ENCODE data around the gene LHPP. TPM values are rescaled to one million over a fixed set of nuclear protein-coding genes. Genes with fewer than 3 reads are reported as not detected.

Gene LHPP
- total and polyA plus RNA-seq, 10 of the 15 experiments (the other 5 are each of a cell fraction or from before 2014, with no cell fraction given) = 0.79 to 9.8 (median 6.7) TPM

GRCh38 chr10:124656541-124656940 is 194.9 kb downstream of the LHPP start:
- peaks cover 24% of the 10 kb centered on the region for H3K4me1 ChIP-seq (ENCODE audit: control insufficient read depth, insufficient read depth, low read length)
- peaks cover 6 to 9% of the 10 kb centered on the region in 2 experiments for H3K36me3 ChIP-seq (ENCODE audit: control insufficient read depth in 2 of 2, insufficient read depth in 2 of 2, low read length in 1 of 2)
- no peak overlapping the region for H3K9ac ChIP-seq (ENCODE audit: control insufficient read depth, insufficient read depth, low read length)
- ATAC-seq (no peak), DNase-seq (ENCODE audit: low read depth, low spot score) (no peak), FAIRE-seq (no peak)
- no peak overlapping the region for H2AFZ ChIP-seq (ENCODE audit: control insufficient read depth, low read depth, low read length)
- 88% methylated on average over 6 of the region's 6 CpGs for WGBS (ENCODE audit: insufficient coverage, insufficient replicate concordance, low lambda C conversion rate, missing lambda C conversion rate)
- BruUV-seq (replicated peaks) = no TSS peak
- CTCF ChIA-PET = interaction anchor here (1.2 kb wide), 1 partner anchor 84 kb away, joined by 6 read pairs; no protein-coding TSS in a partner anchor
- intact Hi-C loops (cut with micrococcal nuclease; ENCODE audit: unreplicated experiment) (no loop called here), in situ Hi-C loops (cut with MboI) (no loop called here)
- H3K27ac ChIP-seq (ENCODE audit: control insufficient read depth, insufficient read depth) = no peak overlapping the region
- H4K20me1 ChIP-seq (ENCODE audit: control insufficient read depth, insufficient read depth) = peaks cover 4% of the 10 kb centered on the region
- peaks cover 2% of the 10 kb centered on the region; the same call in 1 of the 2 replicates for H3K79me2 ChIP-seq (ENCODE audit: control insufficient read depth, insufficient read depth, low read length)
- no peak overlapping the region for H3K4me3 ChIP-seq
- no peak overlapping the region for H3K4me2 ChIP-seq (ENCODE audit: control insufficient read depth, insufficient read depth)
- RAD21 ChIA-PET (ENCODE audit: unreplicated experiment) = no interaction called here
- POLR2A ChIA-PET = no interaction called here
- TF ChIP-seq ESRRA (IDR thresholded peaks at IDR 0.05; ENCODE audit: low read length) = no peak
- no peak for TF ChIP-seq YBX1 (IDR thresholded peaks at IDR 0.05)
- TF ChIP-seq PRDM15 (CRISPR knock-in tag; IDR thresholded peaks at IDR 0.05) = no peak
- TF ChIP-seq SRF (IDR thresholded peaks at IDR 0.05; ENCODE audit: low read depth in 2 of 2, low read length in 2 of 2) = no peak
- TF ChIP-seq ZBTB4 (CRISPR knock-in tag; IDR thresholded peaks at IDR 0.05) = no peak
- no peak for TF ChIP-seq HCFC1 (IDR thresholded peaks at IDR 0.05; ENCODE audit: low read length)
- TF ChIP-seq GABPA (IDR thresholded peaks at IDR 0.05; ENCODE audit: low read depth) = no peak
- no peak for TF ChIP-seq MAX (IDR thresholded peaks at IDR 0.05; ENCODE audit: low read depth, low read length)
- TF ChIP-seq KLF5 (IDR thresholded peaks at IDR 0.05; ENCODE audit: partially characterized antibody) = no peak
- TF ChIP-seq TCF12 (IDR thresholded peaks at IDR 0.05; ENCODE audit: low read depth, low read length) = no peak
- no peak for TF ChIP-seq CBFB (IDR thresholded peaks at IDR 0.05; ENCODE audit: low read depth)
- no peak for TF ChIP-seq TAF1 (IDR thresholded peaks at IDR 0.05; ENCODE audit: borderline replicate concordance, low read depth, low read length)
- no peak for TF ChIP-seq JUNB (IDR thresholded peaks at IDR 0.05)
- no peak for TF ChIP-seq USF1 (IDR thresholded peaks at IDR 0.05; ENCODE audit: borderline replicate concordance, extremely low read length, insufficient read depth, low read depth, low read length)
- no peak for TF ChIP-seq SP1 (IDR thresholded peaks at IDR 0.05; ENCODE audit: low read depth, low read length)
- no peaks in the 10 kb centered on the region for H3K9me3 ChIP-seq (replicated peaks; ENCODE audit: control insufficient read depth, insufficient read depth, low read length)
- H3K27me3 ChIP-seq (replicated peaks in 1 of 2; ENCODE audit: control insufficient read depth in 2 of 2, insufficient read depth in 2 of 2, low read length in 1 of 2) = no peaks in the 10 kb centered on the region
- SMC1A ChIA-PET (ENCODE audit: uncharacterized antibody, unreplicated experiment) = interaction anchor here (1.4 to 4.0 kb wide), 2 partner anchors 32 to 62 kb away, joined by 3 to 24 read pairs; no protein-coding TSS in a partner anchor
